ENCODE results near the gene GHRH.

Gene GHRH

GRCh38 chr20:37265152-37265551 is 3.5 kb upstream of the GHRH start:
- in situ Hi-C loops (cut with MboI; ENCODE audit: low sequenced_read_pairs) = loop anchor here (5.0 kb wide), 1 partner anchor 262 kb away; the partner anchor contains the start of gene BLCAP

- in situ Hi-C loops (cut with MboI; ENCODE audit: low sequenced_read_pairs) = no loop called here
Measured at GRCh38 chr20:37263686-37264085, 2.1 kb upstream of the GHRH start.

- in situ Hi-C loops (cut with MboI; ENCODE audit: low sequenced_read_pairs) = no loop called here
Measured at GRCh38 chr20:37262505-37262904, 891 bp upstream of the GHRH start.

- in situ Hi-C loops (cut with MboI; ENCODE audit: low sequenced_read_pairs) = no loop called here
Measured at GRCh38 chr20:37260923-37261322, 691 bp downstream of the GHRH start.

- in situ Hi-C loops (cut with MboI; ENCODE audit: low sequenced_read_pairs) = no loop called here
Measured at GRCh38 chr20:37259865-37260264, 1.7 kb downstream of the GHRH start.

GRCh38 chr20:37259031-37259430 is 2.6 kb downstream of the GHRH start:
- in situ Hi-C loops (cut with MboI; ENCODE audit: low sequenced_read_pairs) = no loop called here

- in situ Hi-C loops (cut with MboI; ENCODE audit: low sequenced_read_pairs) = no loop called here
Measured at GRCh38 chr20:37257988-37258387, 3.6 kb downstream of the GHRH start.

- in situ Hi-C loops (cut with MboI; ENCODE audit: low sequenced_read_pairs) = no loop called here
Measured at GRCh38 chr20:37257530-37257929, 4.1 kb downstream of the GHRH start.

GRCh38 chr20:37256286-37256685 is 5.3 kb downstream of the GHRH start:
- in situ Hi-C loops (cut with MboI; ENCODE audit: low sequenced_read_pairs) = no loop called here

GRCh38 chr20:37254114-37254878 is 7.3 kb downstream of the GHRH start:
- in situ Hi-C loops (cut with MboI; ENCODE audit: low sequenced_read_pairs) = no loop called here

GRCh38 chr20:37253087-37253486 is 8.5 kb downstream of the GHRH start:
- in situ Hi-C loops (cut with MboI; ENCODE audit: low sequenced_read_pairs) = no loop called here

GRCh38 chr20:37251825-37252477 is 9.7 kb downstream of the GHRH start:
- in situ Hi-C loops (cut with MboI; ENCODE audit: low sequenced_read_pairs) = no loop called here

GRCh38 chr20:37249304-37249703 is 12.3 kb downstream of the GHRH start:
- in situ Hi-C loops (cut with MboI; ENCODE audit: low sequenced_read_pairs) = no loop called here

GRCh38 chr20:37247547-37247946 is 14.1 kb downstream of the GHRH start:
- in situ Hi-C loops (cut with MboI; ENCODE audit: low sequenced_read_pairs) = no loop called here

- in situ Hi-C loops (cut with MboI; ENCODE audit: low sequenced_read_pairs) = no loop called here
Measured at GRCh38 chr20:37246736-37247135, 14.9 kb downstream of the GHRH start.

GRCh38 chr20:37245216-37246150 is 16.1 kb downstream of the GHRH start:
- in situ Hi-C loops (cut with MboI; ENCODE audit: low sequenced_read_pairs) = no loop called here

- in situ Hi-C loops (cut with MboI; ENCODE audit: low sequenced_read_pairs) = no loop called here
Measured at GRCh38 chr20:37244572-37244957, 17.0 kb downstream of the GHRH start.

GRCh38 chr20:37243937-37244571 is 17.6 kb downstream of the GHRH start:
- in situ Hi-C loops (cut with MboI; ENCODE audit: low sequenced_read_pairs) = no loop called here

- in situ Hi-C loops (cut with MboI; ENCODE audit: low sequenced_read_pairs) = no loop called here
Measured at GRCh38 chr20:37243076-37243936, 18.3 kb downstream of the GHRH start.

- in situ Hi-C loops (cut with MboI; ENCODE audit: low sequenced_read_pairs) = no loop called here
Measured at GRCh38 chr20:37242503-37242902, 19.1 kb downstream of the GHRH start.

Measured in HL-60/S4 (cell line).